ENCODE data around the gene UBFD1. TPM values are rescaled to one million over a fixed set of nuclear protein-coding genes. Genes with fewer than 3 reads are reported as not detected.

Gene UBFD1
- total RNA-seq, 4 donors from 2014 or later = 39.1 to 86.8 (median 65.5) TPM

DNA sequence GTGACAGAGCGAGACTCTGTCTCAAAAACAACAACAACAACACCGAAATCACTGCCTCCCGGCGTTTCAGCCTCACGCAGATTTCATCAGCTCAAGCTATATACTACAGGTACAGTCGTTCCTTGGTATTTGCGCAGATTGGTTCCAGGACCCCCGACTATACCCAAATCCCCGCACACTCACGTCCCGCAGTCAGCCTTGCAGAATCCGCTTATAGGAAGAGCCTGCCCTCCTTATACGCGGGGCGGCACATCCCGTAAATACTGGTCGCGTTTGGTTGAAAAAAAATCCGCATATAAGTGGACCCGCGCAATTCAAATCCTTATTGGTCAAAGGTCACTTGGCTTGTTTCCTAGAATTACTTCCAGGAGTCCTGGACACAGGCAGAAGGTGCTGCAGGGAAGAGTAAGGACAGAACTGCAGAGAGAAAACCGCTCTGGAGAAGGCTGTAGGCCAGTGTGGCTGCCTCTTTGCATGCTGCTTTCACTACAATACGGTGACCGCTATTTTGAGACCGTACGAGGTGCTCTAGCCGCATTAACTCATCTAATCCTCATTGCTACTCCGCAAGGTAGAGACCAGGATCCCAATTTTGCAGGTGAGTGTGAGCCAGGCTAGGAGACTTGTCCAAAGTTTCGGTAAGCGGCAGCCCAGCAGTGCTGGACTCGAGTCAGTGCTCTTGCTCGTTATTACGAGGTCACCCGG lies 37.9 kb downstream of the UBFD1 start:
- Histone ChIP-seq H3K27ac (replicated peaks in 1 of 4) (peak overlapping the region; percentile 82 to 89 (median 88)), H3K27me3 (no peaks in the 10 kb centered on the region), H3K9me3 (no peaks in the 10 kb centered on the region), H3K4me1 (peaks cover 24 to 33% (median 30%) of the 10 kb centered on the region in 4 donors), H3K36me3 (peaks cover 0 to 38% (median 34%) of the 10 kb centered on the region in 4 donors), H3K4me3 (peak overlapping the region; percentile 75 to 99 (median 88))
- DNase-seq (ENCODE audit: extremely low spot score) = no peak
- intact Hi-C loops (cut with DNase I) = loop anchor here (5.0 kb wide), 1 partner anchor 38 kb away; the partner anchor contains the start of genes EARS2 and UBFD1
- 25% methylated on average over 26 of the region's 34 CpGs for WGBS
- TF ChIP-seq, protein P1, sequence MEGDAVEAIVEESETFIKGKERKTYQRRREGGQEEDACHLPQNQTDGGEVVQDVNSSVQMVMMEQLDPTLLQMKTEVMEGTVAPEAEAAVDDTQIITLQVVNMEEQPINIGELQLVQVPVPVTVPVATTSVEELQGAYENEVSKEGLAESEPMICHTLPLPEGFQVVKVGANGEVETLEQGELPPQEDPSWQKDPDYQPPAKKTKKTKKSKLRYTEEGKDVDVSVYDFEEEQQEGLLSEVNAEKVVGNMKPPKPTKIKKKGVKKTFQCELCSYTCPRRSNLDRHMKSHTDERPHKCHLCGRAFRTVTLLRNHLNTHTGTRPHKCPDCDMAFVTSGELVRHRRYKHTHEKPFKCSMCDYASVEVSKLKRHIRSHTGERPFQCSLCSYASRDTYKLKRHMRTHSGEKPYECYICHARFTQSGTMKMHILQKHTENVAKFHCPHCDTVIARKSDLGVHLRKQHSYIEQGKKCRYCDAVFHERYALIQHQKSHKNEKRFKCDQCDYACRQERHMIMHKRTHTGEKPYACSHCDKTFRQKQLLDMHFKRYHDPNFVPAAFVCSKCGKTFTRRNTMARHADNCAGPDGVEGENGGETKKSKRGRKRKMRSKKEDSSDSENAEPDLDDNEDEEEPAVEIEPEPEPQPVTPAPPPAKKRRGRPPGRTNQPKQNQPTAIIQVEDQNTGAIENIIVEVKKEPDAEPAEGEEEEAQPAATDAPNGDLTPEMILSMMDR (IDR thresholded peaks at IDR 0.05) = no peak
- TF ChIP-seq POLR2AphosphoS5 (IDR thresholded peaks at IDR 0.05) (no peak), POLR2A (IDR thresholded peaks at IDR 0.05; ENCODE audit: low read depth) (no peak), EP300 (IDR thresholded peaks at IDR 0.05) (no peak)

DNA sequence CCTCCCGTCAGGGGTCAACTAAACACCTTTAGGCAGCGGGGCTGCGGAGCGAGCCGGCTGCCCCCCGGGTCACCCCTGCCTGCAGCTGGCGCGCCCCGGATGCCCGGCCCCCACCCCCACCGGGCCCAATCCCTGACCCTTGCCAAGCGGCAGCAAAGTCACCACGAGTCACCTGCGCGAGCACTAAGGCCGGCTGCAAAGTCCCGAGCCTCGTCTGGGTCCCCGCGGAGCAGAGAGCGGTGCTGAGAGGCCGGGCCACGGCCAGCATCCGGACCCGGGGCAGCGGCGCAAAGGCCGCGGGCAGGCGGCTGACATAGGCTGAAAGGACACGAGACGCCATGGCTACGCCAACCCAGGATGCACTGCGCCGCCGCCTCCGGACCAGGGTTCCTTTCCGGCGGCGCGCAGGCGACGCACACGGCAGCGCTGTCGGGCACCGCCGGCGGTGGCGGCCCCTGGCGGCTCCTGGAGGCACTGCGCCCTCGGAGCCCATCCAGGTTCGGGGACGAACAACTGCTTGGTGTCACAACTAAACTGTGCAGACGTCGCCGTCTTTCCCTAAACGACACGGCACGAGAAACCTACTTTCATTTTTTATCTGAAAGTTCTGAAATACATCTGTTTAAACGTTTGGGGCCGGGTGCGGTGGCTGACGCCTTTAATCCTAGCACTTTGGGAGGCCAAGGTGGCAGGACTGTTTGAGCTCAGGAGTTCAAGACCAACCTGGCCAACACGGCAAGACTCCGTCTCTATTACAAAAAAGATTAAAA lies 38.6 kb downstream of the UBFD1 start, which contains the start of gene NDUFAB1:
NDUFAB1 (minus strand) TSS at position 366 of the 770 bp plus-strand sequence; CDS start at position 340, 26 bp downstream.
- intact Hi-C loops (cut with DNase I) = loop anchor here (5.0 kb wide), 1 partner anchor 39 kb away; the partner anchor contains the start of genes EARS2 and UBFD1
- peaks cover 0 to 37% (median 28%) of the 10 kb centered on the region in 4 donors for H3K36me3 ChIP-seq
- TF ChIP-seq, protein P1 (IDR thresholded peaks at IDR 0.05) = peak in 2 of 3 experiments; percentile 100
- peak; percentile 48 to 96 for TF ChIP-seq POLR2AphosphoS5 (IDR thresholded peaks at IDR 0.05)
- no peak for TF ChIP-seq EP300 (IDR thresholded peaks at IDR 0.05)
- DNase-seq (ENCODE audit: extremely low spot score) = peak; percentile 93
- H3K27ac ChIP-seq (replicated peaks in 1 of 4) = peak within 1 kb of the TSS; percentile 82 to 89 (median 88)
- 10% methylated on average over 7 of the region's 67 CpGs for WGBS
- peaks cover 24 to 33% (median 30%) of the 10 kb centered on the region in 4 donors for H3K4me1 ChIP-seq
- H3K9me3 ChIP-seq = no peaks in the 10 kb centered on the region
- peak within 1 kb of the TSS; percentile 75 to 99 (median 88) for H3K4me3 ChIP-seq
- no peaks in the 10 kb centered on the region for H3K27me3 ChIP-seq

DNA sequence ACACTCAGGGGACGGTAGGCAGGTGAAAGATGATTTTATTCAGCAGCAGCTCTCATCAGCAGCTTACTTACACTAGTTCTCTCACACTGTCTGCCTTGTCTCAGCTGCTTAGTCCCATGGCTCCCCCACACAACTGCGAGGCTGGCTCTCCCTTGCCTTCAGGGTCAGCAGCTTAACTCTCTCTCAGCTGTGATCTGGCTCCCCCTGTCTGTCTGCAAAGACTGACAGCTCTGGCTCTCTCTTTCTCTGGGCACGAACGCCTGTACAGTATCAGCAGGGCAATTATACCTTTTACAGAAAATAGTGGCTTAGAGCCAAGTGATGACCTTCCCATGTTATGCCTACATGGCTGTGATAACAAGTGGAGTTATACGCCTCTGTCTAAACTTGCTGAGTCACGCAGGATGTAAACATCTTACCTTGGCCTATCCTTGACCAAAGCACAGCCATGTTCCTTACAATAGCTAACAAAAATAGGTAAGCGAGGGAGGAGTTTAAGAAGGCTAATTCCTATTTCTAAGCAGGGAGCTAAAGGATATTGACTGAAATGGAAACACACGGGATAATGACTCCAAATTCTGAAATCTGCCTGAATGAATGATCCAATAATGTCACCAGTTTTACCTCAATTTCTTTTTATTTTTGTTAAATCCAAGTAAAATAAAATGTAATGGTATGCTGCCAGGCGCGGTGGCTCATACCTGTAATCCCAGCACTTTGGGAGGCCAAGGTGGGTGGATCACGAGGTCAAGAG lies 39.7 kb downstream of the UBFD1 start:
- intact Hi-C loops (cut with DNase I) = loop anchor here (5.0 kb wide), 1 partner anchor 40 kb away; the partner anchor contains the start of genes EARS2 and UBFD1
- Histone ChIP-seq H3K4me3 (peak overlapping the region in 1 of 4 donors; percentile 99), H3K4me1 (peaks cover 24 to 33% (median 26%) of the 10 kb centered on the region in 4 donors), H3K36me3 (peaks cover 2 to 36% (median 25%) of the 10 kb centered on the region in 4 donors), H3K27ac (replicated peaks in 1 of 4) (no peak overlapping the region), H3K27me3 (no peaks in the 10 kb centered on the region), H3K9me3 (no peaks in the 10 kb centered on the region)
- 78% methylated on average over 11 of the region's 11 CpGs for WGBS
- no peak for DNase-seq (ENCODE audit: extremely low spot score)
- TF ChIP-seq EP300 (IDR thresholded peaks at IDR 0.05) (no peak), POLR2A (IDR thresholded peaks at IDR 0.05; ENCODE audit: low read depth) (no peak)
- TF ChIP-seq, protein P1 (IDR thresholded peaks at IDR 0.05) = no peak

GRCh38 chr16:23607726-23608125 lies 50.2 kb downstream of the UBFD1 start:
- Histone ChIP-seq H3K36me3 (peaks cover 21 to 94% (median 60%) of the 10 kb centered on the region in 4 donors), H3K4me1 (no peaks in the 10 kb centered on the region), H3K27ac (replicated peaks in 1 of 4) (no peak overlapping the region), H3K9me3 (no peaks in the 10 kb centered on the region), H3K27me3 (no peaks in the 10 kb centered on the region), H3K4me3 (no peak overlapping the region)
- TF ChIP-seq POLR2AphosphoS5 (IDR thresholded peaks at IDR 0.05) = no peak
- TF ChIP-seq EP300 (IDR thresholded peaks at IDR 0.05) = no peak
- TF ChIP-seq POLR2A (IDR thresholded peaks at IDR 0.05; ENCODE audit: low read depth) = no peak
- TF ChIP-seq, protein P1 (IDR thresholded peaks at IDR 0.05) = no peak
- WGBS = 83% methylated on average over 6 of the region's 6 CpGs
- intact Hi-C loops (cut with DNase I) = no loop called here
- no peak for DNase-seq (ENCODE audit: extremely low spot score)

Measured in esophagus muscularis mucosa (tissue), 4 donors.